ENCODE measurements around the gene WDR36. TPM values are rescaled to one million over a fixed set of nuclear protein-coding genes. Genes with fewer than 3 reads are reported as not detected.

The WDR36 gene
- total RNA-seq, 4 donors from 2014 or later = 13.4 to 16.5 (median 14.7) TPM

DNA sequence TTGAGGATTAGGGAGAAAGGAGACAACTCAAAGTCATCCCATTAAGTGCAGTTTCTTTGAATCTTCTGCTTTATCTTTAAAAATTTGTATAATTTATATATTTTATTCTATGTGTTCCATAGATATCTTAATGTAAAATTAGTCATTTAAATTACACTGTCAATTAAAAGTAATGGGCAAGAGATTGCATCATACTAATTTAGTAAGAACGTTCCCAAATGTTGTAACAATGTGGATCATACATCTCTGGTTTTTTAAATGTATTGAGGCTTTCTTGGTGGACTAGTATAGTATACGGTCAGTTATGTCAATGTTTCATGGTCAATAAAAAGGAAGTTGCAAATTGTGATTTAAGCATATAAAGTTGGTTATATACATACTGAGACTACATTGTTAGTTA is 14.5 kb upstream of the WDR36 start:
- no peak for DNase-seq
- H3K27me3 ChIP-seq = no peaks in the 10 kb centered on the region
- no peak overlapping the region for H3K27ac ChIP-seq
- H3K4me3 ChIP-seq = no peak overlapping the region
- no peaks in the 10 kb centered on the region for H3K9me3 ChIP-seq
- TF ChIP-seq, protein P1, sequence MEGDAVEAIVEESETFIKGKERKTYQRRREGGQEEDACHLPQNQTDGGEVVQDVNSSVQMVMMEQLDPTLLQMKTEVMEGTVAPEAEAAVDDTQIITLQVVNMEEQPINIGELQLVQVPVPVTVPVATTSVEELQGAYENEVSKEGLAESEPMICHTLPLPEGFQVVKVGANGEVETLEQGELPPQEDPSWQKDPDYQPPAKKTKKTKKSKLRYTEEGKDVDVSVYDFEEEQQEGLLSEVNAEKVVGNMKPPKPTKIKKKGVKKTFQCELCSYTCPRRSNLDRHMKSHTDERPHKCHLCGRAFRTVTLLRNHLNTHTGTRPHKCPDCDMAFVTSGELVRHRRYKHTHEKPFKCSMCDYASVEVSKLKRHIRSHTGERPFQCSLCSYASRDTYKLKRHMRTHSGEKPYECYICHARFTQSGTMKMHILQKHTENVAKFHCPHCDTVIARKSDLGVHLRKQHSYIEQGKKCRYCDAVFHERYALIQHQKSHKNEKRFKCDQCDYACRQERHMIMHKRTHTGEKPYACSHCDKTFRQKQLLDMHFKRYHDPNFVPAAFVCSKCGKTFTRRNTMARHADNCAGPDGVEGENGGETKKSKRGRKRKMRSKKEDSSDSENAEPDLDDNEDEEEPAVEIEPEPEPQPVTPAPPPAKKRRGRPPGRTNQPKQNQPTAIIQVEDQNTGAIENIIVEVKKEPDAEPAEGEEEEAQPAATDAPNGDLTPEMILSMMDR (IDR thresholded peaks at IDR 0.05) = no peak
- TF ChIP-seq POLR2A (IDR thresholded peaks at IDR 0.05) = no peak
- peaks cover 0 to 5% (median 2%) of the 10 kb centered on the region in 4 donors for H3K4me1 ChIP-seq
- H3K36me3 ChIP-seq = no peaks in the 10 kb centered on the region

DNA sequence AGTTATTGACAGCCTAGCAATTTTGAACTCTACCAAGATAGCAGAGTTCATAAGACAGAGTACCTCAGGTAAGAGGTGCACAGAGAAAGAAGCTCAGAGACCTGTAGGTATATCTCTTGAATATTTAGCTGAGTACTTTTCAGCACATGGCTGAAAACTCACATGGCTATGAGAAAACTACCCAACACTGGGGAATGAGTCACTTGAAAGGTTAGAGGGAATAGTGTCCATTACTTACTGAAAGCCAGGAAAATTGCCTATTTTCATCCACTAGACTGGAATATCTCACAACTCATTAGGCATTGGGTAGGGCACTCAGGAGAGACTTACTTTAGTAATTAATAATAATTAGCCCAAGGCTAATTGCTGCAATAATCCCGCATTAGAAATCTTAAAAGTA is 12.3 kb upstream of the WDR36 start:
- no peak for DNase-seq
- Histone ChIP-seq H3K27me3 (no peaks in the 10 kb centered on the region), H3K9me3 (no peaks in the 10 kb centered on the region), H3K27ac (no peak overlapping the region), H3K4me1 (no peaks in the 10 kb centered on the region), H3K4me3 (no peak overlapping the region), H3K36me3 (no peaks in the 10 kb centered on the region)
- no peak for TF ChIP-seq POLR2A (IDR thresholded peaks at IDR 0.05)
- TF ChIP-seq, protein P1 (IDR thresholded peaks at IDR 0.05) = no peak

DNA sequence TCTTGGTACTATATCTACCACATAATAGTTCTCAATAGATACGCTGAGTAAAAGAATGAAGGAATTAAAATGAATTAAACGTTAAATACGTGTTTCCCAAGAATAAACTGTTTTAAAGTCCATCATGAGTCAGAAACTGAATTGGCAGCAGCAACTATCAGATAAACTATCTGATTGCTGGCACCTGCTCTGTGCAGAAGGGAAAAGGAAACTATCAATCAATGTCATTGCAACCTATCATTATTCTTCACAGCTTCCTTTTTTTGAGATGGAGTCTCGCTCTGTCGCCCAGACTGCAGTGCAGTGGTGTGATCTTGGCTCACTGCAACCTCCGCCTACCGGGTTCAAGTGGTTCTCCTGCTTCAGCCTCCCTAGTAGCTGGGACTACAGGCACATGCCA is 8.8 kb upstream of the WDR36 start:
- TF ChIP-seq, protein P1 (IDR thresholded peaks at IDR 0.05) = no peak
- TF ChIP-seq POLR2A (IDR thresholded peaks at IDR 0.05) = no peak
- no peaks in the 10 kb centered on the region for H3K27me3 ChIP-seq
- DNase-seq = no peak
- H3K4me3 ChIP-seq = no peak overlapping the region
- H3K36me3 ChIP-seq = no peaks in the 10 kb centered on the region
- no peaks in the 10 kb centered on the region for H3K4me1 ChIP-seq
- H3K27ac ChIP-seq = no peak overlapping the region
- H3K9me3 ChIP-seq = no peaks in the 10 kb centered on the region

DNA sequence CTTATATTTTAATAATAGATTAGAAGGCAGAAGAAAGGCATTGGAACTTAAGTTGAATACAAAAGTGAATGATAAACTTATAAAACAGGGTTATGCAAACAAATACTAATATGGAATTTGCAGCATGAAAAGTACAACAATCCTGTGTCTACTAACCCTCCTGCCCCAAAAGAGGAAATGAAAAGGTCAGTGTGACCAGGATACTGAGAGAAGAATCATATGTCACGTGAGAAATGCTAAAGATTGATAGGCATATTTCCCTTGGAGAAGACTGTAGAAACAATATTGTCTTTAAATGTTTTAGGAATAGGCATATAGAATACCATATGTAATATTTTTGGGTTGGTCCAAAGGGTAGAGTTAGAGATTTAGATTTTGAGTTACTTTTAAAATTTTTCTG is 3.8 kb downstream of the WDR36 start:
- H3K4me3 ChIP-seq = no peak overlapping the region
- no peak for DNase-seq
- peaks cover 0 to 37% (median 0%) of the 10 kb centered on the region in 3 donors for H3K36me3 ChIP-seq
- peaks cover 0 to 16% (median 2%) of the 10 kb centered on the region in 4 donors for H3K4me1 ChIP-seq
- no peaks in the 10 kb centered on the region for H3K9me3 ChIP-seq
- no peak overlapping the region for H3K27ac ChIP-seq
- H3K27me3 ChIP-seq = no peaks in the 10 kb centered on the region
- TF ChIP-seq, protein P1 (IDR thresholded peaks at IDR 0.05) = no peak
- no peak for TF ChIP-seq POLR2A (IDR thresholded peaks at IDR 0.05)

DNA sequence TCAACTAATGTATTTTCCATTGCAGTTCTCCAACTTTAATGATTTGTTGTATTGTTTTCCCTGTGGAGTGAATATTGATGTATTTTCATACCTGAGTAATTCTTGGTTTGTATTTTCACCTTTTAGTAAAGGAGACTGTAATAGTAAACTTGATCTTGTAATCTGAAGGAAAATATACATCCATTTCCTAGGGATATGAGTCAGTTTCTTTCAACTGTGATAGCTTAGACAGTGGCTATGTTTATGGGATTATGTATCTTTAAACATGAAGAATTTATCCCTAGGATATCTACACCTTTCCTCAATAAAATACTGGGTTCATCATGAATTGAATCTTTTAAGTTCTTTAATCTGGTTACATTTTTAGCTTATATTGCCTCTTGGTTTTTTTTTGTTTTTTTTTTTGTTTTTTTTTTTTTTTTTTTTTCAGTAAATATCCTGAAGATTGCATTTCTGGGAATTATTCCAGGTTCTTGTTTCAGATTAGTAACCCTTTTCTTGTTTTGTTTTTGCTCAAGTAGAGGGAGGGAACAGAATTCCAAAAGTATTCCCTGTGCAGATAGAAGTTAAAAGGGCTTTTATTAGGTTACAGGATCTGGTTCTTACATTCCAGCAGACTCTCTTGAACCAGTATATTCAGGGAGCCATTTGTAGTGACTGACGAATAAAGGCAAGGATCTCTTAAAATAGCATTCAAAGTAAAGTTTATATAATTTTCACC is 7.1 kb downstream of the WDR36 start:
- H3K4me1 ChIP-seq = peaks cover 0 to 2% (median 0%) of the 10 kb centered on the region in 4 donors
- no peak for DNase-seq
- TF ChIP-seq, protein P1 (IDR thresholded peaks at IDR 0.05) = no peak
- no peak for TF ChIP-seq POLR2A (IDR thresholded peaks at IDR 0.05)
- no peak overlapping the region for H3K4me3 ChIP-seq
- no peaks in the 10 kb centered on the region for H3K9me3 ChIP-seq
- no peaks in the 10 kb centered on the region for H3K27me3 ChIP-seq
- H3K36me3 ChIP-seq = peaks cover 0 to 62% (median 0%) of the 10 kb centered on the region in 3 donors
- H3K27ac ChIP-seq = no peak overlapping the region
